A673 (cell line): Measurements from ENCODE around the gene AARS2.

ENCODE experiments used
- CTCF ChIP-seq: fragments of 300-800, 200-600 bp; sonication (generic); conservative IDR thresholded peaks from 2 replicates; pipeline ENCODE4 v1.5.1; 2017; ENCODE audit warnings: low read depth, mild to moderate bottlenecking, antibody characterized with exemption, low read length, moderate library complexity, mixed read lengths
- EZH2 ChIP-seq: fragments of 200-600 bp; sonication (generic); IDR thresholded peaks from 2 replicates; pipeline ENCODE4 v1.6.1; 2017; ENCODE audit warnings: borderline replicate concordance, low read depth, mild to moderate bottlenecking, mixed read lengths, antibody characterized with exemption, low read length; ENCODE audit not compliant: poor library complexity, severe bottlenecking

GRCh38 chr6:44309631-44310030 is 3.5 kb downstream of the AARS2 start:
- TF ChIP-seq CTCF: no peak
- no peak for TF ChIP-seq EZH2
